ENCODE data around the gene HIP1R.
A peak's percentile ranks its signal among the peaks of the same experiment; 100 is the strongest.

Gene HIP1R

GRCh38 chr12:122860854-122861586 is 25.8 kb downstream of the HIP1R start:
- no peak for DNase-seq

- DNase-seq: no peak
Observed at GRCh38 chr12:122861587-122861970, 26.3 kb downstream of the HIP1R start.

GRCh38 chr12:122862110-122862634 is 26.9 kb downstream of the HIP1R start:
- no peak for DNase-seq

GRCh38 chr12:122862872-122863701 is 27.8 kb downstream of the HIP1R start:
- no peak for DNase-seq

GRCh38 chr12:122864894-122865253 is 29.6 kb downstream of the HIP1R start:
- DNase-seq: no peak

GRCh38 chr12:122865268-122866231 is 30.3 kb downstream of the HIP1R start:
- DNase-seq: no peak

GRCh38 chr12:122866379-122866778 is 31.1 kb downstream of the HIP1R start:
- no peak for DNase-seq

- DNase-seq: no peak
Observed at GRCh38 chr12:122866950-122867607, 31.8 kb downstream of the HIP1R start.

- DNase-seq: no peak
Observed at GRCh38 chr12:122867691-122868461, 32.6 kb downstream of the HIP1R start.

- DNase-seq: no peak
Observed at GRCh38 chr12:122868471-122869177, 33.4 kb downstream of the HIP1R start.

- no peak for DNase-seq
Observed at GRCh38 chr12:122869207-122869973, 34.1 kb downstream of the HIP1R start.

GRCh38 chr12:122870163-122870842 is 35.0 kb downstream of the HIP1R start:
- no peak for DNase-seq

- no peak for DNase-seq
Observed at GRCh38 chr12:122870867-122871664, 35.8 kb downstream of the HIP1R start.

GRCh38 chr12:122871851-122872780 is 36.9 kb downstream of the HIP1R start:
- peak; percentile 69 to 76 for DNase-seq

- DNase-seq: no peak
Observed at GRCh38 chr12:122872815-122873361, 37.6 kb downstream of the HIP1R start.

- DNase-seq: no peak
Observed at GRCh38 chr12:122873540-122873939, 38.3 kb downstream of the HIP1R start.

- DNase-seq: peak; percentile 55 to 62
Observed at GRCh38 chr12:122874081-122874480, 38.8 kb downstream of the HIP1R start.

Measured in stimulated activated CD4-positive, alpha-beta T cell treated with anti-CD3 and anti-CD28 coated beads, Interleukin-2, amount 100 ng/mL, for 24 hours (primary cell).